ENCODE results near the gene CCL25.

- TF ChIP-seq EZH2 (IDR thresholded peaks at IDR 0.05) (no peak), CTCF (IDR thresholded peaks at IDR 0.05) (no peak), EZH2phosphoT487 (IDR thresholded peaks at IDR 0.05) (no peak)
These were observed 41.8 kb downstream of the CCL25 start for GRCh38 chr19:8094336-8094735.
